VCaP (cell line): ENCODE measurements around the gene ARL4C.

Source experiments
- H3K27ac ChIP-seq: fragments of 450-650 bp; 2 replicates; pipeline ENCODE4 v1.5.1; 2017
- CTCF ChIP-seq: fragments of 450-650 bp; conservative IDR thresholded peaks from 2 replicates; pipeline ENCODE4 v1.5.1; 2017; ENCODE audit warnings: mild to moderate bottlenecking, moderate library complexity

Gene ARL4C

DNA sequence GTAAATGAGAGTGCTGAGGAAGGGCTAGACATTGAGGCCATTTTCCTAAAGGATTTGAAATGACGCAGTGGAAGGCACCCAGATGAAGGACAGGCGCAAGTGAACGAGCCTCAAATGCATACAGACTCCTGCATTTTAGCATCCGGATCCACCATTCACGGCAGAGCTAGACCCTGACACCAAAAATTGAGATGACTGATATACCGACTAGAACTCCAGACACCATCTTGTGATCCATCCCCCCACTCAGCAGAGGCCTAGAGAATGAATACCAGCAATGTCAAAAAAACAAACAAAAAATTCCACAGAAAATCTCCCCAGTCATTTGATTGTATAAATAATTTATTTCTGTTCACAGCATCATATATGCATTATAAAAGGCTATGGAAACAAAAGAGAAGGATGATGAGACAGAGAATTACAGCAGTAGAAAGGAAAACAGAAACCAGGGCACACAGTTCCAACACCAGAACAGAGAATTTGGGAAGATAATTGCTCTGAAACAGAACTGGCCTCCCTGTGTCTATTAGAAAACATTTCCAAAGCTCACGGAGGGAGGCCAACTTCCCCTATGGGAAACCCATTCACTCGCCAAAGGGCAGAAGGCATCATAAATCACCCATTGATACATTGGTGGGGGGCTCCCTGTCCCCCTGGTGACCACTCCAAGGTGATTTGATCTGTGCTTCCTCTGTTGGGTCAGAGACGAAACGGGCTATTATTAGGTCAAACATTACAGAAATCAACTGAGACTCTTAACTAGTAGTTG, 4.0 kb downstream of the ARL4C start:
- no peak overlapping the region for H3K27ac ChIP-seq
- TF ChIP-seq CTCF: no peak

DNA sequence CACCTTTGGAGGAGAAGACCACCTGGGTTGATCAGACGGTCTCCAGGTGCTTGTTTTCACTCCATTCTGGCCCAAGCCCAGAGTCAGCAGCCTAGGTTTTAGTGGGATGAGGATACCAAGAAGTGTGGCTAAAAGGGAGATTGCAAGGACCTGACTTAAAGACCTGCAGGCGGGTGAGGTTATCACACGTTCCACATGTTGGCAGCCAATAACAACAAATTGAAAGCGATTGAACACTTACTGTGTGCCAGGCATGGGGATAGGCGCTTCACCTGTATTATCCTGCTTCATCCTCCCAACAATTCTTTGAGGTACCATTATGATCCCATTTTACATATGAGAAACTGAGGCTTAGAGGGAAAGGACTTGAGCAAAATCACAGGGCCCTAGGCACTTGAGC, 5.0 kb downstream of the ARL4C start:
- no peak for TF ChIP-seq CTCF
- no peak overlapping the region for H3K27ac ChIP-seq

DNA sequence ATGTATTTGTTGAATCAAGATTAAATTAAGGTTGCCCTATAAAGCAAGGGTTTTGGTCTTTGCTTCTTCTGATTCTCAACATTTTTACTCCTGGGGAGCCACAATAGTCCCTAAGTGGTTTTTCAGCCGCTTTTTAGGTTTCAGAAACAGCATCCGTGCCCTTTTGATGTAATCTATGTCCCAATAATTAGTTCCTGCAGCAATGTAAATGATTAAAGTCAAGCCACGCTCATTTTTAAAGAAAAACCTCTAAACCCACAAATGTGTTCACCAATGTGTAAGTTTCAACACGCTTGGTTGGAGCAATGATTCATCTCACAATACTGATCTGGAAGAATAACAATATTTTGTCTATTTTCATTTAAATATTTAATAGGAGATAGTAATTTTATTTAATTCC, 5.6 kb downstream of the ARL4C start:
- H3K27ac ChIP-seq: no peak overlapping the region
- no peak for TF ChIP-seq CTCF

DNA sequence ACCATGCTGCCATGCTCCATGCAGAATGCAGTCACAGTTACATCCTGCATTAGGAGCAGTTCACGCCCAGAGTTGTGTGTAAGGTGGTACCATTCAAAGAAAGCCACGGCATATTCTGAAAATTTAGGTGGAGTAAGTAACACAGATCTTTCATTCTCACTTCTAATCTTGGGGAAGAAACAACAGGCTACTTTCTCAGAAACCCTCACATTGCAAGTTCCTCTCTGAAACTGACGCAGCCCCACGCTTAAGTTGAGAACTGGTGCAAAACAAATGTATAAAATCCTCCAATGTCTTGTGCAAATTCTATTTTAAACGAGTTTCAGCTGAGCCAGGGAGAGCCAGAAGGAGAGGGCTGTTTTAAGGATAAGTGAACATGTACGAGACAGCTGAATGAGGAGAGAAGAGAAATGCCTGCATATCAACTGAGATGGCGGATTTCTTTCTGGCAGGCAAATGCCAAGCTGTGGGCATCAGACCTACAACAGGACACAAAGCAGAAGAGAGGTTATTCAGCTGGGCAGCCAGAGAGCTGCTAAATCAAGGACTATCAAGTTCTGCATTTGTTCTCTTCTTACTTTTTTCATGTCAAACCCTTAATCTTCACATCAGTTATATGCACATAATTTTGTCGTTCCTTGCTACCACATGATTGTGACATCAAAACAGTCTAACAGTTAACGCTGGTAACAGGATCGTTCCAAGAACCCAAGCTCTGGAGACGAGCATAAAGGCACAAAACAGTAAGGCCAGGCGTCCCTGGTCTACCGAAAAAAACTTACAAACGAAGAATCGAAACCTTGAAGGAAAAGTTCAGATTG, 6.4 kb downstream of the ARL4C start:
- TF ChIP-seq CTCF: no peak
- no peak overlapping the region for H3K27ac ChIP-seq

- no peak overlapping the region for H3K27ac ChIP-seq
- no peak for TF ChIP-seq CTCF
Measured at GRCh38 chr2:234488913-234489451, 7.9 kb downstream of the ARL4C start.

DNA sequence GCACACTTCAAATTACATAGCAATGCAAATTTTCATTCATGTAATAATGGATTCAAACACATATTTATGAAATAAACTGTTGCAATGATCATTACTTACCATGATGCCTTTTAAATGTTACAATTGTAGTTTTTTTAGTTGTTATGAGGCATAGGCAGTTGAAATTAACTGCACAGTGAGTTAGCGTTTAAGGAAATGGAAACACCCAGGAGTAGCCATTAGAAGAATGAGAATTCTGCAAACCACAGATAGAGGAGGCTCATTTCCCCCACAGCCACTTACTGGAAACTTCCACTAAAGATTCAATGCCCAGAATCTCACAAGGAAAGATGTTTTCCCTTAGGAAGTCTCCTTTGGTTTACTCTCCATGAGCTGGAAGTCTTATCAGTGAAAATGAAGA, 8.4 kb downstream of the ARL4C start:
- no peak overlapping the region for H3K27ac ChIP-seq
- TF ChIP-seq CTCF: no peak

- TF ChIP-seq CTCF: no peak
- no peak overlapping the region for H3K27ac ChIP-seq
Measured at GRCh38 chr2:234487356-234487755, 9.5 kb downstream of the ARL4C start.
